GM18511 (cell line): Measurements from ENCODE around the gene SURF2.

Experiments used
- ATAC-seq: cut with Tn5 transposase; IDR thresholded peaks from one replicate; pipeline ENCODE4 v1.9.1; 2021; ENCODE audit warnings: mild to moderate bottlenecking, moderate library complexity; ENCODE audit not compliant: unreplicated experiment

SURF2 gene

GRCh38 chr9:133353548-133353947 is 2.8 kb upstream of the SURF2 start:
- ATAC-seq, result no peak

- ATAC-seq, result no peak
Observed at GRCh38 chr9:133354766-133355165, 1.6 kb upstream of the SURF2 start.

- peak; percentile 38 for ATAC-seq
Observed at GRCh38 chr9:133355881-133356357, 431 bp upstream of the SURF2 start.

- no peak for ATAC-seq
Observed at GRCh38 chr9:133357656-133358055, 1.3 kb downstream of the SURF2 start.

- ATAC-seq, result no peak
Observed at GRCh38 chr9:133359399-133360175, 3.2 kb downstream of the SURF2 start.

GRCh38 chr9:133360400-133361393 is 4.3 kb downstream of the SURF2 start:
- ATAC-seq, result no peak

GRCh38 chr9:133361507-133362092 is 5.2 kb downstream of the SURF2 start:
- no peak for ATAC-seq

GRCh38 chr9:133362359-133363044 is 6.2 kb downstream of the SURF2 start:
- no peak for ATAC-seq

GRCh38 chr9:133366435-133366834 is 10.1 kb downstream of the SURF2 start:
- ATAC-seq, result no peak

GRCh38 chr9:133367221-133367620 is 10.9 kb downstream of the SURF2 start:
- ATAC-seq, result no peak

GRCh38 chr9:133367778-133368177 is 11.4 kb downstream of the SURF2 start:
- ATAC-seq, result no peak

- no peak for ATAC-seq
Observed at GRCh38 chr9:133368249-133368881, 12.0 kb downstream of the SURF2 start.

GRCh38 chr9:133369422-133369821 is 13.1 kb downstream of the SURF2 start:
- ATAC-seq, result no peak

- ATAC-seq, result no peak
Observed at GRCh38 chr9:133369933-133370332, 13.6 kb downstream of the SURF2 start.

- ATAC-seq, result no peak
Observed at GRCh38 chr9:133370685-133371084, 14.3 kb downstream of the SURF2 start.

GRCh38 chr9:133371261-133371711 is 14.9 kb downstream of the SURF2 start:
- ATAC-seq, result no peak

GRCh38 chr9:133372144-133372543 is 15.8 kb downstream of the SURF2 start:
- ATAC-seq, result no peak

GRCh38 chr9:133374612-133375115 is 18.3 kb downstream of the SURF2 start:
- ATAC-seq, result no peak

GRCh38 chr9:133375116-133375723 is 18.9 kb downstream of the SURF2 start:
- ATAC-seq, result peak; percentile 28
